ENCODE results near the gene PRAMEF20.
"Not testable (repeated sequence)": the region's sequence is repeated elsewhere in the genome, so short reads cannot be mapped to it uniquely, and the experiment has no call there.

DNA sequence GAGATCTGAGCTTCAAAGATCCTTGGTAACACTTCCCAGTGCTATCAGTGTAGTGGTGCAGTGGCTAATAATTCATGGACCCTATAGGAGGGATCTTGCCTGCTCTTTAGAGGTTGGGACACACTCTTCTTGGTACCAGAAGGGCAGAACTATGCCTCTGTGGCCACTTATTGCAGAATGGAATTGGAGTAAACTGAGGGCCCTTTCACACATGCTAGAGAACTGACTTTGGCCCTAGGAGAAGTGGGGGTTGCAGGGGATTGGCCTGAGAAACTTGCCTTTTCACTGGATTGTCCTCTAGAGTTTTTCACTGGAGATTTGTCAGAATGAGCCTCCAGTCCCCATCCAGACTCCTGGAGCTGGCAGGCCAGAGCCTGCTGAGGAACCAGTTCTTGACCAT is 20.9 kb upstream of the PRAMEF20 start, which contains the start of gene PRAMEF17:
- TF ChIP-seq, protein P1, sequence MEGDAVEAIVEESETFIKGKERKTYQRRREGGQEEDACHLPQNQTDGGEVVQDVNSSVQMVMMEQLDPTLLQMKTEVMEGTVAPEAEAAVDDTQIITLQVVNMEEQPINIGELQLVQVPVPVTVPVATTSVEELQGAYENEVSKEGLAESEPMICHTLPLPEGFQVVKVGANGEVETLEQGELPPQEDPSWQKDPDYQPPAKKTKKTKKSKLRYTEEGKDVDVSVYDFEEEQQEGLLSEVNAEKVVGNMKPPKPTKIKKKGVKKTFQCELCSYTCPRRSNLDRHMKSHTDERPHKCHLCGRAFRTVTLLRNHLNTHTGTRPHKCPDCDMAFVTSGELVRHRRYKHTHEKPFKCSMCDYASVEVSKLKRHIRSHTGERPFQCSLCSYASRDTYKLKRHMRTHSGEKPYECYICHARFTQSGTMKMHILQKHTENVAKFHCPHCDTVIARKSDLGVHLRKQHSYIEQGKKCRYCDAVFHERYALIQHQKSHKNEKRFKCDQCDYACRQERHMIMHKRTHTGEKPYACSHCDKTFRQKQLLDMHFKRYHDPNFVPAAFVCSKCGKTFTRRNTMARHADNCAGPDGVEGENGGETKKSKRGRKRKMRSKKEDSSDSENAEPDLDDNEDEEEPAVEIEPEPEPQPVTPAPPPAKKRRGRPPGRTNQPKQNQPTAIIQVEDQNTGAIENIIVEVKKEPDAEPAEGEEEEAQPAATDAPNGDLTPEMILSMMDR (IDR thresholded peaks at IDR 0.05) = not testable (repeated sequence)
- TF ChIP-seq EP300, POLR2A (IDR thresholded peaks at IDR 0.05): not testable (repeated sequence)
